Upper lobe of right lung (tissue), 1 donor: ENCODE measurements around the gene HCRTR1. TPM values are rescaled to one million over a fixed set of nuclear protein-coding genes. Genes with fewer than 3 reads are reported as not detected.
A peak's percentile ranks its signal among the peaks of the same experiment; 100 is the strongest.

Source experiments
- ATAC-seq: fragments of 200-7000 bp; cut with Tn5 transposase; one replicate; pipeline ENCODE4 v1.9.1; 2020; ENCODE audit warnings: mild to moderate bottlenecking, moderate library complexity
- DNase-seq: peaks from one replicate; pipeline ENCODE4 v3.0.0-alpha.2; 2020
- H3K27ac ChIP-seq: fragments of 200-600 bp; one replicate; pipeline ENCODE4 v1.8.0; 2022
- H3K27me3 ChIP-seq: fragments of 200-600 bp; one replicate; pipeline ENCODE4 v1.8.0; 2022; ENCODE audit warnings: mild to moderate bottlenecking
- H3K36me3 ChIP-seq: fragments of 200-600 bp; one replicate; pipeline ENCODE4 v1.8.0; 2022
- H3K4me1 ChIP-seq: fragments of 200-600 bp; one replicate; pipeline ENCODE4 v1.8.0; 2022
- H3K4me3 ChIP-seq: fragments of 200-600 bp; one replicate; pipeline ENCODE4 v1.8.0; 2022; ENCODE audit warnings: mild to moderate bottlenecking
- H3K9me3 ChIP-seq: fragments of 200-600 bp; one replicate; pipeline ENCODE4 v1.8.0; 2022
- CTCF ChIP-seq: fragments of 200-600 bp; IDR thresholded peaks from one replicate; pipeline ENCODE4 v1.8.0; 2022; ENCODE audit warnings: antibody characterized with exemption
- intact Hi-C: fragments of 100-400 bp; cut with DNase I; formaldehyde crosslinking; loops from one replicate; pipeline ENCODE4 v1.11.0; 2022
- total RNA-seq: library from RNA; stranded (reverse); fragmentation: NEBNext Ultra II Directional; extraction: Animal tissue kit (Norgen Biotek cat#: 25700); gene quantifications from one replicate; pipeline ENCODE4 v1.2.1, GENCODE V29; 2021
- donor health status: DM: no; HTN: yes; CAD: no; lungs with severe emphysema.

The HCRTR1 gene
- total RNA-seq, 1 donor from 2014 or later = not detected

GRCh38 chr1:31587720-31588423 lies 29.6 kb upstream of the HCRTR1 start:
- peaks cover 6% of the 10 kb centered on the region for H3K36me3 ChIP-seq
- no peak overlapping the region for H3K4me3 ChIP-seq
- peak; percentile 61 for TF ChIP-seq CTCF
- no peaks in the 10 kb centered on the region for H3K9me3 ChIP-seq
- peaks cover 49% of the 10 kb centered on the region for H3K4me1 ChIP-seq
- no peaks in the 10 kb centered on the region for H3K27me3 ChIP-seq
- H3K27ac ChIP-seq = peak overlapping the region; percentile 89
- DNase-seq = peak; percentile 85
- ATAC-seq = peak; percentile 70
- intact Hi-C loops = no loop called here

GRCh38 chr1:31588751-31589515 lies 28.6 kb upstream of the HCRTR1 start:
- peak; percentile 68 for ATAC-seq
- peaks cover 6% of the 10 kb centered on the region for H3K36me3 ChIP-seq
- H3K4me3 ChIP-seq = peak overlapping the region; percentile 42
- intact Hi-C loops = no loop called here
- TF ChIP-seq CTCF = no peak
- peaks cover 40% of the 10 kb centered on the region for H3K4me1 ChIP-seq
- H3K27ac ChIP-seq = peak overlapping the region; percentile 89
- DNase-seq = peak; percentile 83
- no peaks in the 10 kb centered on the region for H3K27me3 ChIP-seq
- H3K9me3 ChIP-seq = no peaks in the 10 kb centered on the region

GRCh38 chr1:31591425-31592093 lies 25.9 kb upstream of the HCRTR1 start:
- intact Hi-C loops = no loop called here
- H3K36me3 ChIP-seq = no peaks in the 10 kb centered on the region
- no peaks in the 10 kb centered on the region for H3K27me3 ChIP-seq
- no peak for ATAC-seq
- peak; percentile 39 for DNase-seq
- TF ChIP-seq CTCF = no peak
- no peak overlapping the region for H3K27ac ChIP-seq
- H3K9me3 ChIP-seq = no peaks in the 10 kb centered on the region
- no peak overlapping the region for H3K4me3 ChIP-seq
- peaks cover 31% of the 10 kb centered on the region for H3K4me1 ChIP-seq

- no peak overlapping the region for H3K27ac ChIP-seq
- H3K27me3 ChIP-seq = no peaks in the 10 kb centered on the region
- peaks cover 31% of the 10 kb centered on the region for H3K4me1 ChIP-seq
- H3K4me3 ChIP-seq = no peak overlapping the region
- DNase-seq = no peak
- no peaks in the 10 kb centered on the region for H3K36me3 ChIP-seq
- no peak for ATAC-seq
- H3K9me3 ChIP-seq = no peaks in the 10 kb centered on the region
- intact Hi-C loops = no loop called here
- TF ChIP-seq CTCF = no peak
Measured at GRCh38 chr1:31592132-31592531, 25.4 kb upstream of the HCRTR1 start.

- Histone ChIP-seq H3K27ac (no peak overlapping the region), H3K4me3 (no peak overlapping the region), H3K27me3 (no peaks in the 10 kb centered on the region), H3K36me3 (no peaks in the 10 kb centered on the region), H3K9me3 (no peaks in the 10 kb centered on the region), H3K4me1 (peaks cover 21% of the 10 kb centered on the region)
- peak; percentile 43 for DNase-seq
- no peak for ATAC-seq
- intact Hi-C loops = no loop called here
- no peak for TF ChIP-seq CTCF
Measured at GRCh38 chr1:31593136-31593665, 24.3 kb upstream of the HCRTR1 start.
